HG02970 (cell line): Measurements from ENCODE around the gene OTUB2.

ENCODE experiments used
- ATAC-seq: cut with Tn5 transposase; IDR thresholded peaks from one replicate; pipeline ENCODE4 v1.9.1; 2021; ENCODE audit warnings: mild to moderate bottlenecking, moderate library complexity, moderate number of reproducible peaks; ENCODE audit not compliant: unreplicated experiment, low FRiP score

OTUB2 gene

GRCh38 chr14:94038921-94039629 is 12.9 kb downstream of the OTUB2 start:
- ATAC-seq = no peak

DNA sequence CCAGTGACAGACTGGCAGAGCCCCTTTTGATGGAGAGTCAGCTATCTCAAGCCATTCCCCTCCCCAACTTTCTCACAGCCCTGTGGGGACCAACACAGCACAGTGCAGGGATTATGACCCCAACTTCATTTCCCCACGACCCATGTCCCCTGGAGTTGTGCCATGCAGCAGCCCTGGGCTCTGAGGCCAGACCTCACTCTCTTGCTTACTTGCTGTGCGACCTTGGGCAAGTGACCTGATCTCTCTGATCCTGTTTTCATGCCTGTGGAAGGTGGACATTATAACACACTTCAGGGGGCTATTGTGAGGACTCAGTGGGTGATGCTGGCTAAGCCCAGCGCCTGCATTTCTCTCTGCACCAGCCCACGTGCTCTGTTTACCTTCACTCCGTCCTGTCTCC is 14.1 kb downstream of the OTUB2 start:
- ATAC-seq = no peak

GRCh38 chr14:94040796-94041195 is 14.7 kb downstream of the OTUB2 start:
- no peak for ATAC-seq

- no peak for ATAC-seq
These were observed 15.6 kb downstream of the OTUB2 start for GRCh38 chr14:94041551-94042346.

- ATAC-seq = no peak
These were observed 16.4 kb downstream of the OTUB2 start for GRCh38 chr14:94042433-94043091.

DNA sequence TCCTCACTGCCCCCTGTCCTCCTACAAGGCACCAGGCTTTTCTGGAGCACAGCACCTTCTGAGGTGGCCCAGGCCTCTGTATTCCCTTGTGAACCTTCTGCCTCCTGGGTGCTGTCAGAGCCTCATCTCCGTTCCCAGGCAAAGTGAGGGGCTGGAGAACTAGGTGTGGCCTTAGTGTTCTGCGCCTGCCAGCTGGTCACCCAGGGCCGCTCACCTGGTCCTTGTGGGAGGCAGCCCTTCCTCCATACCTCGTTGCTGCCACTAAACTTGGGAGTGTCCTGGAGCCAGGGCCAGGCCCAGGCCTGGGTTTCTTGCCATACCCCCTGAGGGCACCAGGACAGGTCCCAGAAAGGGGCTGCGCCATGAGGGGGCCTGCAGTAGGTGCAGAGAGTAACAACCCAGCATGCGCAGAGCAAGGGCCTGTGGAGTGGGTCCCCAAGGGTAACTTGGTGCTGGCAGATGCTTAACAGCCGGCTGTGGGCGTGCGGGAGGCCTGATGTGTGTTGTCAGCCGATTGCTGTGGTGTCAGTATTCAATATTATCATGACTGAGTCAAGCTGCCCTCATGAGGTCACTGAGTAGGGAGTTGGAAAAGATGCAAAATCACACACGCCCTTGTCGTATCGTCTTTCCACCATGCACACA is 17.1 kb downstream of the OTUB2 start:
- no peak for ATAC-seq

- ATAC-seq = no peak
These were observed 17.8 kb downstream of the OTUB2 start for GRCh38 chr14:94043756-94044475.

- no peak for ATAC-seq
These were observed 18.4 kb downstream of the OTUB2 start for GRCh38 chr14:94044476-94045091.

DNA sequence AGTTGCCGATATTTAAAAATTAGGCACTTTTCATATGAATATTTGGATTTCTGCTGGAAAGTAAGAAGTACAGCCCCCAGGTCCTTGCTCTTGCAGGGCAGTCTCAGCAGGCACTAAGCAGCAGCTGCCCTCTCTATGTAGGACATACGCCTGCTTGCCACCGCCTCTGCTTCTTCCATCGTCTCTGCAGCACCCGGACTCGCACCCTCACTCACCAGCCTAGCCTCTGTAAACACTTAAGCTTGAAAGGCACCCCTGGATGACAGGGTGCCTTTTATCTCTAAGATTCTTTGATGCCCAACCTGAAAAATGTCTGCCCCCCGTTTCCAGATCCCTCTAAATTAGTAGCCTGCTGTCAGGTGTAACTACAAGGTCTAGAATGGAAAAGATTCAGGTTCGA is 19.0 kb downstream of the OTUB2 start:
- ATAC-seq = no peak

DNA sequence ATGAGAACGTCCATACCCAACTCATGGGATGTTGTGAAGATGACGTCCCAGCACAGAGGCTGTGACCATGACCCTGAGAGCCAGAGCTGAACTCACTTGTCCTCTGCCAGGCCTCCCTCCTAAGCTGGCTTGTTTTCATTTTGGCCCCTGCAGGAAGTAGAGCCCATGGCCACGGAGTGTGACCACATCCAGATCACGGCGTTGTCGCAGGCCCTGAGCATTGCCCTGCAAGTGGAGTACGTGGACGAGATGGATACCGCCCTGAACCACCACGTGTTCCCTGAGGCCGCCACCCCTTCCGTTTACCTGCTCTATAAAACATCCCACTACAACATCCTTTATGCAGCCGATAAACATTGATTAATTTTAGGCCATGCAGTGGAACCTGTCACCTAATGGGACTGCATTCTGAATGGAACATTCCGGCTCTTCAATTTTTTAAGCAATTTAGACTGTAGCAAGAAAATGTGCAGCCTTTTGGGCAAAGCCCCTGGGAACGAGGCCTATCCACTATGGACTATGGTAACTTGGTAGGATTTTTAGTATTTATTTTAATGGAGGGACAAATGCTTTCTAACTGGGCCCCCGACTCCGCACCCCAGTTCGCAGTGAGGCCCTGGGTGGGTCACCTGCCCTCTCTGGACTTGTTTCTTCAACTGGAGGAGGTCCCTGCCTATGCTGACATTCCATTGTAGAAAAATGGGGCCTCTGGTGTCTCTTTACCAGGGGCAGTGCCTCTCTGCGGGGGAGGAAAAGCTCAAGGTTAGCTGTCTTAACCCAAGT is 19.6 kb downstream of the OTUB2 start:
- no peak for ATAC-seq

GRCh38 chr14:94046696-94047250 is 20.6 kb downstream of the OTUB2 start:
- no peak for ATAC-seq

GRCh38 chr14:94047581-94047980 is 21.4 kb downstream of the OTUB2 start:
- ATAC-seq = no peak

DNA sequence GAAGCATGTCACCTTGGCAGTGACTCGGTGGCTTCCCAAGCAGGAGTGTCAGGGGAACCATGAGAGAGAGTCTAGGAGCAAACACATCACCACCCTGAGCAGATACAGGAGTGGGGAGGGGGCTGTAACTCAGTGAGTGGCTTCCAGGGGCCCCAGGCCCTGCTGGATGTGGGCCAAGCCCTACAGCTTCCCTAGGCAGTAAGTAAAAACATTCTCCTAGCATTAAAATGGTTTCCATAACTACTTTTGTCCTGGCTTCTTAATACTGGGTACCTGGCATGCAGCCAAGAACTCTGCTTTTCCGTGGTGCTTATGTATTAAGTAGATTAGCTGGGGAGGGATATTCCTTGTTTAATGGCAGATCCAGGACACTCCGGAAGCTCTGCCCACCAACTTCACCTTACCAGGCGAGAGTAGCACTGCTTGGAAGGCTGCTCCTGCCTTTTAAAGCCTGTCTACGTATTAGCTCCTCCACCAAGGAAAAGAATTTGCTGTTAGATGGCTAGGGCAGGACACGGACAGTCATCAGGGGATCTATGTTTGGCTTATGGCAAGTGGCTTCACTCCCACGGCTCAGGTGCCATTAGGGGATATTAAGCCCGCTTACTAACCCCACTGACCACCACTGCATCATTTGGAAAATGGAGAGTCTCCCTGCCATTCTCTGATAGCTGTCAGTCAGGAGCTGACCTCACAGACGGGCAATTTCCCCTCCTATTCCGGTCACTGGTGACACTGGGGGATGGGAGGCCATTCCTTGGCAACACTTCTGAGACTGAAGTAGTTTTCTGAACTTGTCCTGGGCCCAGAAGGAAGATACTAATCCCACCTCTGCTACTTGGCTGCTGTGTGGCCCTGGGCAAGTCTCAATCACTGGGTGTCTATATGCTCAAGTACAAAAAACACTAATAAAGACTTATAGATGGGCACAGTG is 22.8 kb downstream of the OTUB2 start:
- no peak for ATAC-seq

DNA sequence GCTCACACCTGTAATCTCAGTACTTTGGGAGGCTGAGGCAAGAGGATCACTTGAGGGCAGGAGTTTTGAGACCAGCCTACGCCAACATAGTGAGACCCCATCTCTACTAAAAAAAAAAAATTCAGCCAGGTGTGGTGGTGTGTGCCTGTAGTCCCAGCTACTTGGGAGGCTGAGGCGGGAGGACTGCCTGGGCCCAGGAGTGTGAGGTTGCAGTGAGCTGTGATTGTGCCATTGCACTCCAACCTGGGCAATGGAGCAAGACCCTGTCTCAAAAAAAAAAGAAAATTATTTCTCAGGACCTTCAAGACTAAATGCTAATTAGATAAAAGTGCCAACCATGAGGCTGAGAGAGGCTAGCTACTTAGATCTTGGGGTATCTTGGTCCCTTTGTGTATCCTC is 23.5 kb downstream of the OTUB2 start:
- ATAC-seq = no peak

- ATAC-seq = no peak
These were observed 24.2 kb downstream of the OTUB2 start for GRCh38 chr14:94050231-94050880.

DNA sequence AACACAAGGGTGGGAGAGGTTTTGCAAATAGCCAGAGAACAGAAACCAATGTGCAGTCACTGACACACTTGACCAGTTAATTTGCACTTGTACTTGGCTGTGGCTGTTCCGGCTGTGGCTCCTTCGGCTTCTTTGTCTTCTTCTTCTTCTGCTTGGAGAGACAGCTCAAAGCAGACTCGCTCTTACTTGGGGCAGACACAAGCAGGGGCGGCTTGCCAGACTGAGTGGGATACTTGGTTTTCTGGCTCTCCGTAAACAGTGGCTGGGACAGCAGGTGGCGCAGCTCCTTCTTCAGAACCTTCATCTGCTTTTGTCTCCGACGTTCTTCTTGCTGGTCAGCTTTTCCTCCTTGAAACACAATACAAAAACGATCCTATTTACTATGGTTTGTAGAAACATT is 25.0 kb downstream of the OTUB2 start:
- ATAC-seq = no peak

GRCh38 chr14:94051779-94052178 is 25.6 kb downstream of the OTUB2 start:
- ATAC-seq = no peak
